WTC11 (cell line): ENCODE results near the gene NRXN3.

Source experiments
- ATF2 ChIP-seq: sonication (generic); formaldehyde crosslinking; IDR thresholded peaks from 2 replicates; pipeline ENCODE4 v1.8.1; 2022; ENCODE audit warnings: low read depth, missing genetic modification reagents, borderline replicate concordance
- TF ChIP-seq, protein P1 (sequence below): fragments of 200-600 bp; IDR thresholded peaks from 2 replicates; pipeline ENCODE4 v1.8.0; 2022; ENCODE audit warnings: antibody characterized with exemption
- TF ChIP-seq, protein P2 (sequence below): sonication (generic); formaldehyde crosslinking; IDR thresholded peaks from 2 replicates; pipeline ENCODE4 v1.8.0; 2022; ENCODE audit warnings: mild to moderate bottlenecking, missing genetic modification reagents

DNA sequence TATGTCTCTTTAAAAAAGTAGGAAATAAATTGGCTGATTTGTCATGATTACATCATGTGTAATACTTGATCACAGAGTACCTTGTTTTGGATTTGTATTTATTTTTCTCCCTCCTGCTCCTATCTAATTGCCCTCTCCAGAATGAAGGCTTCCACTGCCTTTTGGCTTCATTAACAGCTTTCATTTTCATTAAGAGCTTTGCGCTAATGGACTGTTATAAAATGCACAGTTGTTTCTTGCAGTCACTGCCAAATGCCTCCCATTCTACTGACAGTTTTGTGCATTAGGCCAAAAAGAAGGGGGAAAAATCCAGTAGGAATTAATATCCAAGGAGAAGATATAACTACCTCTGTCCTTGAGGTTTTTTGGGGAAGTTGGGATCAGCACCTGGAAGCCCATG, 159.2 kb downstream of the NRXN3 start:
- no peak for TF ChIP-seq ATF2
- TF ChIP-seq, protein P1, sequence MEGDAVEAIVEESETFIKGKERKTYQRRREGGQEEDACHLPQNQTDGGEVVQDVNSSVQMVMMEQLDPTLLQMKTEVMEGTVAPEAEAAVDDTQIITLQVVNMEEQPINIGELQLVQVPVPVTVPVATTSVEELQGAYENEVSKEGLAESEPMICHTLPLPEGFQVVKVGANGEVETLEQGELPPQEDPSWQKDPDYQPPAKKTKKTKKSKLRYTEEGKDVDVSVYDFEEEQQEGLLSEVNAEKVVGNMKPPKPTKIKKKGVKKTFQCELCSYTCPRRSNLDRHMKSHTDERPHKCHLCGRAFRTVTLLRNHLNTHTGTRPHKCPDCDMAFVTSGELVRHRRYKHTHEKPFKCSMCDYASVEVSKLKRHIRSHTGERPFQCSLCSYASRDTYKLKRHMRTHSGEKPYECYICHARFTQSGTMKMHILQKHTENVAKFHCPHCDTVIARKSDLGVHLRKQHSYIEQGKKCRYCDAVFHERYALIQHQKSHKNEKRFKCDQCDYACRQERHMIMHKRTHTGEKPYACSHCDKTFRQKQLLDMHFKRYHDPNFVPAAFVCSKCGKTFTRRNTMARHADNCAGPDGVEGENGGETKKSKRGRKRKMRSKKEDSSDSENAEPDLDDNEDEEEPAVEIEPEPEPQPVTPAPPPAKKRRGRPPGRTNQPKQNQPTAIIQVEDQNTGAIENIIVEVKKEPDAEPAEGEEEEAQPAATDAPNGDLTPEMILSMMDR = no peak
- TF ChIP-seq, protein P2, sequence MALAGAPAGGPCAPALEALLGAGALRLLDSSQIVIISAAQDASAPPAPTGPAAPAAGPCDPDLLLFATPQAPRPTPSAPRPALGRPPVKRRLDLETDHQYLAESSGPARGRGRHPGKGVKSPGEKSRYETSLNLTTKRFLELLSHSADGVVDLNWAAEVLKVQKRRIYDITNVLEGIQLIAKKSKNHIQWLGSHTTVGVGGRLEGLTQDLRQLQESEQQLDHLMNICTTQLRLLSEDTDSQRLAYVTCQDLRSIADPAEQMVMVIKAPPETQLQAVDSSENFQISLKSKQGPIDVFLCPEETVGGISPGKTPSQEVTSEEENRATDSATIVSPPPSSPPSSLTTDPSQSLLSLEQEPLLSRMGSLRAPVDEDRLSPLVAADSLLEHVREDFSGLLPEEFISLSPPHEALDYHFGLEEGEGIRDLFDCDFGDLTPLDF (CRISPR knock-in tag) = no peak
